WTC11 (cell line): ENCODE data around the gene PPFIBP1. TPM values are rescaled to one million over a fixed set of nuclear protein-coding genes. Genes with fewer than 3 reads are reported as not detected.

ENCODE experiments used
- ESRRA ChIP-seq: sonication (generic); formaldehyde crosslinking; IDR thresholded peaks from 2 replicates; pipeline ENCODE4 v1.8.1; 2022; ENCODE audit warnings: mild to moderate bottlenecking, missing genetic modification reagents, borderline replicate concordance
- IRF1 ChIP-seq: sonication (generic); formaldehyde crosslinking; IDR thresholded peaks from 2 replicates; pipeline ENCODE4 v1.8.0; 2023; ENCODE audit warnings: missing genetic modification reagents
- PREB ChIP-seq: sonication (generic); formaldehyde crosslinking; IDR thresholded peaks from 2 replicates; pipeline ENCODE4 v1.8.1; 2022; ENCODE audit warnings: mild to moderate bottlenecking, missing genetic modification reagents, moderate library complexity, borderline replicate concordance
- PRRX2 ChIP-seq: fragments of 250-450 bp; sonication (Bioruptor Pico); IDR thresholded peaks from 2 replicates; pipeline ENCODE4 v1.8.0; 2021; ENCODE audit warnings: mild to moderate bottlenecking
- SMAD3 ChIP-seq: sonication (generic); formaldehyde crosslinking; IDR thresholded peaks from 2 replicates; pipeline ENCODE4 v1.8.0; 2022; ENCODE audit warnings: missing genetic modification reagents, mild to moderate bottlenecking, borderline replicate concordance
- ZNF317 ChIP-seq: sonication (generic); formaldehyde crosslinking; IDR thresholded peaks from 2 replicates; pipeline ENCODE4 v1.8.1; 2023; ENCODE audit warnings: low read depth, mild to moderate bottlenecking, moderate library complexity, missing genetic modification reagents, borderline replicate concordance
- total RNA-seq: library from RNA; stranded (reverse); gene quantifications from 3 replicates; pipeline ENCODE4 v1.2.3, GENCODE V29; 2021
- TF ChIP-seq, protein P1 (sequence below): sonication (generic); formaldehyde crosslinking; IDR thresholded peaks from 2 replicates; pipeline ENCODE4 v1.8.0; 2023; ENCODE audit warnings: missing genetic modification reagents, mild to moderate bottlenecking, borderline replicate concordance
- TF ChIP-seq, protein P2 (sequence below): sonication (generic); formaldehyde crosslinking; IDR thresholded peaks from 2 replicates; pipeline ENCODE4 v1.8.1; 2023; ENCODE audit warnings: mild to moderate bottlenecking, missing genetic modification reagents, borderline replicate concordance
- TF ChIP-seq, protein P3 (sequence below): sonication (generic); formaldehyde crosslinking; IDR thresholded peaks from 2 replicates; pipeline ENCODE4 v1.8.1; 2022; ENCODE audit warnings: missing genetic modification reagents, borderline replicate concordance
- TF ChIP-seq, protein P4 (sequence below): sonication (generic); formaldehyde crosslinking; IDR thresholded peaks from 2 replicates; pipeline ENCODE4 v1.8.1; 2022; ENCODE audit warnings: low read depth, mild to moderate bottlenecking, moderate library complexity, missing genetic modification reagents, borderline replicate concordance
- TF ChIP-seq, protein P5 (sequence below): fragments of 250-450 bp; sonication (Bioruptor Pico); IDR thresholded peaks from 2 replicates; pipeline ENCODE4 v1.9.0; 2021; ENCODE audit warnings: mild to moderate bottlenecking
- TF ChIP-seq, protein P6 (sequence below): sonication (generic); formaldehyde crosslinking; IDR thresholded peaks from 2 replicates; pipeline ENCODE4 v1.8.0; 2022; ENCODE audit warnings: mild to moderate bottlenecking, missing genetic modification reagents

Gene PPFIBP1
- total RNA-seq, 1 experiment from 2014 or later: 27.7 TPM

DNA sequence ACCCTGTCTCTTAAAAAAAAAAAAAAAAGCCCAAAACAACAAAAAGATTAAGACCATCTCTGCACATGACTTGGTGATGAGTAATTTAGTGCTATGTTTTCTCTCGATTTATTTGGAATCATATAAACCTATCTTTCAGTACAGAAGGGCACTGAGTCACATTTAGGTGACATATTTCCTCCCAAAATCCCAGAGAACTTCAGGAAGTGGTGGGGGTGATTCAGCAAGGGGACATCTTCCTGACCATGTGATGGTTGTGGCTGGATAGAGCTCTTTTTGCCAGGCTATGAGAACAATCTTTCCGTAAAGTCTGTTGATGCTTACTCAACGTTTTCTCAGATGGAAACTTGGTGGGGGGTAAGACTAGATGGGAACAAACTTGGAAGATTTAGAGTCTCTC lies 50.0 kb downstream of the PPFIBP1 start (continued):
- TF ChIP-seq, protein P1, sequence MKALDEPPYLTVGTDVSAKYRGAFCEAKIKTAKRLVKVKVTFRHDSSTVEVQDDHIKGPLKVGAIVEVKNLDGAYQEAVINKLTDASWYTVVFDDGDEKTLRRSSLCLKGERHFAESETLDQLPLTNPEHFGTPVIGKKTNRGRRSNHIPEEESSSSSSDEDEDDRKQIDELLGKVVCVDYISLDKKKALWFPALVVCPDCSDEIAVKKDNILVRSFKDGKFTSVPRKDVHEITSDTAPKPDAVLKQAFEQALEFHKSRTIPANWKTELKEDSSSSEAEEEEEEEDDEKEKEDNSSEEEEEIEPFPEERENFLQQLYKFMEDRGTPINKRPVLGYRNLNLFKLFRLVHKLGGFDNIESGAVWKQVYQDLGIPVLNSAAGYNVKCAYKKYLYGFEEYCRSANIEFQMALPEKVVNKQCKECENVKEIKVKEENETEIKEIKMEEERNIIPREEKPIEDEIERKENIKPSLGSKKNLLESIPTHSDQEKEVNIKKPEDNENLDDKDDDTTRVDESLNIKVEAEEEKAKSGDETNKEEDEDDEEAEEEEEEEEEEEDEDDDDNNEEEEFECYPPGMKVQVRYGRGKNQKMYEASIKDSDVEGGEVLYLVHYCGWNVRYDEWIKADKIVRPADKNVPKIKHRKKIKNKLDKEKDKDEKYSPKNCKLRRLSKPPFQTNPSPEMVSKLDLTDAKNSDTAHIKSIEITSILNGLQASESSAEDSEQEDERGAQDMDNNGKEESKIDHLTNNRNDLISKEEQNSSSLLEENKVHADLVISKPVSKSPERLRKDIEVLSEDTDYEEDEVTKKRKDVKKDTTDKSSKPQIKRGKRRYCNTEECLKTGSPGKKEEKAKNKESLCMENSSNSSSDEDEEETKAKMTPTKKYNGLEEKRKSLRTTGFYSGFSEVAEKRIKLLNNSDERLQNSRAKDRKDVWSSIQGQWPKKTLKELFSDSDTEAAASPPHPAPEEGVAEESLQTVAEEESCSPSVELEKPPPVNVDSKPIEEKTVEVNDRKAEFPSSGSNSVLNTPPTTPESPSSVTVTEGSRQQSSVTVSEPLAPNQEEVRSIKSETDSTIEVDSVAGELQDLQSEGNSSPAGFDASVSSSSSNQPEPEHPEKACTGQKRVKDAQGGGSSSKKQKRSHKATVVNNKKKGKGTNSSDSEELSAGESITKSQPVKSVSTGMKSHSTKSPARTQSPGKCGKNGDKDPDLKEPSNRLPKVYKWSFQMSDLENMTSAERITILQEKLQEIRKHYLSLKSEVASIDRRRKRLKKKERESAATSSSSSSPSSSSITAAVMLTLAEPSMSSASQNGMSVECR (CRISPR knock-in tag): no peak
- TF ChIP-seq, protein P2, sequence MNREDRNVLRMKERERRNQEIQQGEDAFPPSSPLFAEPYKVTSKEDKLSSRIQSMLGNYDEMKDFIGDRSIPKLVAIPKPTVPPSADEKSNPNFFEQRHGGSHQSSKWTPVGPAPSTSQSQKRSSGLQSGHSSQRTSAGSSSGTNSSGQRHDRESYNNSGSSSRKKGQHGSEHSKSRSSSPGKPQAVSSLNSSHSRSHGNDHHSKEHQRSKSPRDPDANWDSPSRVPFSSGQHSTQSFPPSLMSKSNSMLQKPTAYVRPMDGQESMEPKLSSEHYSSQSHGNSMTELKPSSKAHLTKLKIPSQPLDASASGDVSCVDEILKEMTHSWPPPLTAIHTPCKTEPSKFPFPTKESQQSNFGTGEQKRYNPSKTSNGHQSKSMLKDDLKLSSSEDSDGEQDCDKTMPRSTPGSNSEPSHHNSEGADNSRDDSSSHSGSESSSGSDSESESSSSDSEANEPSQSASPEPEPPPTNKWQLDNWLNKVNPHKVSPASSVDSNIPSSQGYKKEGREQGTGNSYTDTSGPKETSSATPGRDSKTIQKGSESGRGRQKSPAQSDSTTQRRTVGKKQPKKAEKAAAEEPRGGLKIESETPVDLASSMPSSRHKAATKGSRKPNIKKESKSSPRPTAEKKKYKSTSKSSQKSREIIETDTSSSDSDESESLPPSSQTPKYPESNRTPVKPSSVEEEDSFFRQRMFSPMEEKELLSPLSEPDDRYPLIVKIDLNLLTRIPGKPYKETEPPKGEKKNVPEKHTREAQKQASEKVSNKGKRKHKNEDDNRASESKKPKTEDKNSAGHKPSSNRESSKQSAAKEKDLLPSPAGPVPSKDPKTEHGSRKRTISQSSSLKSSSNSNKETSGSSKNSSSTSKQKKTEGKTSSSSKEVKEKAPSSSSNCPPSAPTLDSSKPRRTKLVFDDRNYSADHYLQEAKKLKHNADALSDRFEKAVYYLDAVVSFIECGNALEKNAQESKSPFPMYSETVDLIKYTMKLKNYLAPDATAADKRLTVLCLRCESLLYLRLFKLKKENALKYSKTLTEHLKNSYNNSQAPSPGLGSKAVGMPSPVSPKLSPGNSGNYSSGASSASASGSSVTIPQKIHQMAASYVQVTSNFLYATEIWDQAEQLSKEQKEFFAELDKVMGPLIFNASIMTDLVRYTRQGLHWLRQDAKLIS (CRISPR knock-in tag): no peak
- no peak for TF ChIP-seq IRF1 (CRISPR knock-in tag)
- TF ChIP-seq, protein P3, sequence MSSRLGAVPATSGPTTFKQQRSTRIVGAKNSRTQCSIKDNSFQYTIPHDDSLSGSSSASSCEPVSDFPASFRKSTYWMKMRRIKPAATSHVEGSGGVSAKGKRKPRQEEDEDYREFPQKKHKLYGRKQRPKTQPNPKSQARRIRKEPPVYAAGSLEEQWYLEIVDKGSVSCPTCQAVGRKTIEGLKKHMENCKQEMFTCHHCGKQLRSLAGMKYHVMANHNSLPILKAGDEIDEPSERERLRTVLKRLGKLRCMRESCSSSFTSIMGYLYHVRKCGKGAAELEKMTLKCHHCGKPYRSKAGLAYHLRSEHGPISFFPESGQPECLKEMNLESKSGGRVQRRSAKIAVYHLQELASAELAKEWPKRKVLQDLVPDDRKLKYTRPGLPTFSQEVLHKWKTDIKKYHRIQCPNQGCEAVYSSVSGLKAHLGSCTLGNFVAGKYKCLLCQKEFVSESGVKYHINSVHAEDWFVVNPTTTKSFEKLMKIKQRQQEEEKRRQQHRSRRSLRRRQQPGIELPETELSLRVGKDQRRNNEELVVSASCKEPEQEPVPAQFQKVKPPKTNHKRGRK (CRISPR knock-in tag): no peak
- no peak for TF ChIP-seq ZNF317 (CRISPR knock-in tag)
- TF ChIP-seq, protein P4, sequence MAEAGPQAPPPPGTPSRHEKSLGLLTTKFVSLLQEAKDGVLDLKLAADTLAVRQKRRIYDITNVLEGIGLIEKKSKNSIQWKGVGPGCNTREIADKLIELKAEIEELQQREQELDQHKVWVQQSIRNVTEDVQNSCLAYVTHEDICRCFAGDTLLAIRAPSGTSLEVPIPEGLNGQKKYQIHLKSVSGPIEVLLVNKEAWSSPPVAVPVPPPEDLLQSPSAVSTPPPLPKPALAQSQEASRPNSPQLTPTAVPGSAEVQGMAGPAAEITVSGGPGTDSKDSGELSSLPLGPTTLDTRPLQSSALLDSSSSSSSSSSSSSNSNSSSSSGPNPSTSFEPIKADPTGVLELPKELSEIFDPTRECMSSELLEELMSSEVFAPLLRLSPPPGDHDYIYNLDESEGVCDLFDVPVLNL: no peak
- no peak for TF ChIP-seq ESRRA
- no peak for TF ChIP-seq PREB (CRISPR knock-in tag)
- no peak for TF ChIP-seq SMAD3 (CRISPR knock-in tag)
- TF ChIP-seq, protein P5, sequence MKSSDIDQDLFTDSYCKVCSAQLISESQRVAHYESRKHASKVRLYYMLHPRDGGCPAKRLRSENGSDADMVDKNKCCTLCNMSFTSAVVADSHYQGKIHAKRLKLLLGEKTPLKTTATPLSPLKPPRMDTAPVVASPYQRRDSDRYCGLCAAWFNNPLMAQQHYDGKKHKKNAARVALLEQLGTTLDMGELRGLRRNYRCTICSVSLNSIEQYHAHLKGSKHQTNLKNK (CRISPR knock-in tag): no peak
- TF ChIP-seq PRRX2 (CRISPR knock-in tag): no peak
- TF ChIP-seq, protein P6, sequence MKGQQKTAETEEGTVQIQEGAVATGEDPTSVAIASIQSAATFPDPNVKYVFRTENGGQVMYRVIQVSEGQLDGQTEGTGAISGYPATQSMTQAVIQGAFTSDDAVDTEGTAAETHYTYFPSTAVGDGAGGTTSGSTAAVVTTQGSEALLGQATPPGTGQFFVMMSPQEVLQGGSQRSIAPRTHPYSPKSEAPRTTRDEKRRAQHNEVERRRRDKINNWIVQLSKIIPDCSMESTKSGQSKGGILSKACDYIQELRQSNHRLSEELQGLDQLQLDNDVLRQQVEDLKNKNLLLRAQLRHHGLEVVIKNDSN: no peak
